Measurements from ENCODE around the gene ARID4B.
A peak's percentile ranks its signal among the peaks of the same experiment; 100 is the strongest.
"Not testable (repeated sequence)": the region's sequence is repeated elsewhere in the genome, so short reads cannot be mapped to it uniquely, and the experiment has no call there.

ARID4B gene

GRCh38 chr1:235266967-235267366, 61.0 kb downstream of the ARID4B start:
- no peak for DNase-seq

- DNase-seq, result no peak
Observed at GRCh38 chr1:235266325-235266724, 61.7 kb downstream of the ARID4B start.

- no peak for DNase-seq
Observed at GRCh38 chr1:235265900-235266299, 62.1 kb downstream of the ARID4B start.

- no peak for DNase-seq
Observed at GRCh38 chr1:235264327-235264726, 63.7 kb downstream of the ARID4B start.

GRCh38 chr1:235262539-235262938, 65.4 kb downstream of the ARID4B start:
- DNase-seq, result no peak

- DNase-seq, result no peak
Observed at GRCh38 chr1:235261243-235261642, 66.7 kb downstream of the ARID4B start.

GRCh38 chr1:235259133-235259778, 68.7 kb downstream of the ARID4B start:
- no peak for DNase-seq

- DNase-seq, result not testable (repeated sequence)
Observed at GRCh38 chr1:235258068-235258467, 69.9 kb downstream of the ARID4B start.

- DNase-seq, result no peak
Observed at GRCh38 chr1:235254721-235255120, 73.3 kb downstream of the ARID4B start.

- peak; percentile 71 for DNase-seq
Observed at GRCh38 chr1:235253219-235253962, 74.6 kb downstream of the ARID4B start.

- DNase-seq, result no peak
Observed at GRCh38 chr1:235250430-235250829, 77.5 kb downstream of the ARID4B start.

- DNase-seq, result no peak
Observed at GRCh38 chr1:235246022-235246948, 81.7 kb downstream of the ARID4B start.

- no peak for DNase-seq
Observed at GRCh38 chr1:235244974-235245592, 82.9 kb downstream of the ARID4B start.

- no peak for DNase-seq
Observed at GRCh38 chr1:235240960-235241359, 87.0 kb downstream of the ARID4B start.

GRCh38 chr1:235239851-235240250, 88.1 kb downstream of the ARID4B start:
- no peak for DNase-seq

- DNase-seq, result no peak
Observed at GRCh38 chr1:235238558-235238957, 89.4 kb downstream of the ARID4B start.

GRCh38 chr1:235236128-235236527, 91.9 kb downstream of the ARID4B start:
- no peak for DNase-seq

GRCh38 chr1:235229868-235230267, 98.1 kb downstream of the ARID4B start:
- no peak for DNase-seq

GRCh38 chr1:235227414-235227813, 100.6 kb downstream of the ARID4B start:
- DNase-seq, result no peak

- DNase-seq, result no peak
Observed at GRCh38 chr1:235226933-235227332, 101.0 kb downstream of the ARID4B start.

- no peak for DNase-seq
Observed at GRCh38 chr1:235225299-235225698, 102.7 kb downstream of the ARID4B start.

GRCh38 chr1:235221653-235222375, 106.2 kb downstream of the ARID4B start:
- DNase-seq, result no peak
